HL-60 (cell line): ENCODE measurements around the gene C6orf58.

Source experiments
- DNase-seq, 2 experiments: peaks; one replicate each; pipeline ENCODE4 v3.0.0-alpha.2; 2010 to 2020; ENCODE audit warnings: low read depth in 1 of 2, low spot score in 1 of 2
- H3K27ac ChIP-seq: fragments of 250-450 bp; sonication (Bioruptor Pico); replicated peaks from 2 replicates; pipeline ENCODE4 v1.5.1; 2020; ENCODE audit warnings: mild to moderate bottlenecking, moderate library complexity
- H3K27me3 ChIP-seq: fragments of 250-450 bp; sonication (Bioruptor Pico); 2 replicates; pipeline ENCODE4 v1.5.1; 2021; ENCODE audit warnings: mild to moderate bottlenecking, moderate library complexity; ENCODE audit not compliant: insufficient read depth, poor library complexity, severe bottlenecking
- H3K4me3 ChIP-seq: replicated peaks from 2 replicates; pipeline ENCODE4 v1.5.1; 2011; ENCODE audit warnings: mild to moderate bottlenecking, control low read depth, low read length; ENCODE audit not compliant: insufficient read depth
- GABPA ChIP-seq: IDR thresholded peaks from 2 replicates; pipeline ENCODE4 v1.6.1; 2012; ENCODE audit warnings: low read depth
- POLR2AphosphoS5 ChIP-seq: IDR thresholded peaks from 2 replicates; pipeline ENCODE4 v1.6.1; 2012; ENCODE audit warnings: low read depth
- SPI1 ChIP-seq: IDR thresholded peaks from 2 replicates; pipeline ENCODE4 v1.6.1; 2012; ENCODE audit warnings: low read depth, mild to moderate bottlenecking, borderline replicate concordance
- TF ChIP-seq, protein P1 (sequence below): IDR thresholded peaks from 2 replicates; pipeline ENCODE4 v1.6.1; 2012; ENCODE audit warnings: low read depth; ENCODE audit not compliant: insufficient replicate concordance
- TF ChIP-seq, protein P2 (sequence below): IDR thresholded peaks from one replicate; pipeline ENCODE4 v1.5.1; 2011; ENCODE audit warnings: low read length, control low read depth, inconsistent platforms; ENCODE audit not compliant: insufficient read depth

Gene C6orf58

GRCh38 chr6:127581576-127581975 lies 4.6 kb downstream of the C6orf58 start:
- Histone ChIP-seq H3K27ac (no peak overlapping the region), H3K4me3 (no peak overlapping the region), H3K27me3 (no peaks in the 10 kb centered on the region)
- no peak for DNase-seq
- TF ChIP-seq POLR2AphosphoS5: no peak
- TF ChIP-seq, protein P1, sequence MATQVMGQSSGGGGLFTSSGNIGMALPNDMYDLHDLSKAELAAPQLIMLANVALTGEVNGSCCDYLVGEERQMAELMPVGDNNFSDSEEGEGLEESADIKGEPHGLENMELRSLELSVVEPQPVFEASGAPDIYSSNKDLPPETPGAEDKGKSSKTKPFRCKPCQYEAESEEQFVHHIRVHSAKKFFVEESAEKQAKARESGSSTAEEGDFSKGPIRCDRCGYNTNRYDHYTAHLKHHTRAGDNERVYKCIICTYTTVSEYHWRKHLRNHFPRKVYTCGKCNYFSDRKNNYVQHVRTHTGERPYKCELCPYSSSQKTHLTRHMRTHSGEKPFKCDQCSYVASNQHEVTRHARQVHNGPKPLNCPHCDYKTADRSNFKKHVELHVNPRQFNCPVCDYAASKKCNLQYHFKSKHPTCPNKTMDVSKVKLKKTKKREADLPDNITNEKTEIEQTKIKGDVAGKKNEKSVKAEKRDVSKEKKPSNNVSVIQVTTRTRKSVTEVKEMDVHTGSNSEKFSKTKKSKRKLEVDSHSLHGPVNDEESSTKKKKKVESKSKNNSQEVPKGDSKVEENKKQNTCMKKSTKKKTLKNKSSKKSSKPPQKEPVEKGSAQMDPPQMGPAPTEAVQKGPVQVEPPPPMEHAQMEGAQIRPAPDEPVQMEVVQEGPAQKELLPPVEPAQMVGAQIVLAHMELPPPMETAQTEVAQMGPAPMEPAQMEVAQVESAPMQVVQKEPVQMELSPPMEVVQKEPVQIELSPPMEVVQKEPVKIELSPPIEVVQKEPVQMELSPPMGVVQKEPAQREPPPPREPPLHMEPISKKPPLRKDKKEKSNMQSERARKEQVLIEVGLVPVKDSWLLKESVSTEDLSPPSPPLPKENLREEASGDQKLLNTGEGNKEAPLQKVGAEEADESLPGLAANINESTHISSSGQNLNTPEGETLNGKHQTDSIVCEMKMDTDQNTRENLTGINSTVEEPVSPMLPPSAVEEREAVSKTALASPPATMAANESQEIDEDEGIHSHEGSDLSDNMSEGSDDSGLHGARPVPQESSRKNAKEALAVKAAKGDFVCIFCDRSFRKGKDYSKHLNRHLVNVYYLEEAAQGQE: no peak
- TF ChIP-seq, protein P2, sequence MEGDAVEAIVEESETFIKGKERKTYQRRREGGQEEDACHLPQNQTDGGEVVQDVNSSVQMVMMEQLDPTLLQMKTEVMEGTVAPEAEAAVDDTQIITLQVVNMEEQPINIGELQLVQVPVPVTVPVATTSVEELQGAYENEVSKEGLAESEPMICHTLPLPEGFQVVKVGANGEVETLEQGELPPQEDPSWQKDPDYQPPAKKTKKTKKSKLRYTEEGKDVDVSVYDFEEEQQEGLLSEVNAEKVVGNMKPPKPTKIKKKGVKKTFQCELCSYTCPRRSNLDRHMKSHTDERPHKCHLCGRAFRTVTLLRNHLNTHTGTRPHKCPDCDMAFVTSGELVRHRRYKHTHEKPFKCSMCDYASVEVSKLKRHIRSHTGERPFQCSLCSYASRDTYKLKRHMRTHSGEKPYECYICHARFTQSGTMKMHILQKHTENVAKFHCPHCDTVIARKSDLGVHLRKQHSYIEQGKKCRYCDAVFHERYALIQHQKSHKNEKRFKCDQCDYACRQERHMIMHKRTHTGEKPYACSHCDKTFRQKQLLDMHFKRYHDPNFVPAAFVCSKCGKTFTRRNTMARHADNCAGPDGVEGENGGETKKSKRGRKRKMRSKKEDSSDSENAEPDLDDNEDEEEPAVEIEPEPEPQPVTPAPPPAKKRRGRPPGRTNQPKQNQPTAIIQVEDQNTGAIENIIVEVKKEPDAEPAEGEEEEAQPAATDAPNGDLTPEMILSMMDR: no peak
- no peak for TF ChIP-seq SPI1
- TF ChIP-seq GABPA: no peak

DNA sequence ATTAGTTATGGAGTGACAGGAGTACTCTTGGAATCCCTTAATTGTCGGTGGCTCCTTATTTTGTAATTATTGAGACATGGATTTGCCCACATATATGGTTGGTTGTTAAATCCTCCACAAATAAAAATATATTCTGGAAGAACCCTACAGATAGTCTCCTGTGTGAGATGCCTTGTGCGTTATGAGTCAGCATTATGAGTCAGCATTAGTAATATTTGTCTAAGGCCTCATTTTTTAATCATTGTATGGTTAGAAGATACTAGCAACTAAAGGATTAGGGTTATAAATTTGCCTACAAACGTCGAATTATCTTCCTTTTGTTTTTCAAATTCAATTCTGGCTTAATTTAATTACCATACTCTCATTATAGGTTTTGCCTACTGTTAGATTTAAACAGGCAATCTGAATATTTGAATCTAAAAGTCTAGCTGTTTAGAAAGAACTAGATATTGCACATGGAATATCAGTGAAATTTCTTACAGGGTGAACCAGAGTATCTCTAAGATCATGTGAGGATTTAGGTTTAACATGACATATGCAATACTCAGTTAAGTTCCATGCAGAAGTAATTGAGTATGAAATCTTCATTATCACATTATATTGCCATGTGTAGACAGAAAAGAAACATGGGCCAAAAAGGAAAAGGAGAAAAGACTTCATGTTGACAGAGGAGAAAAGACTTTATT lies 5.9 kb downstream of the C6orf58 start:
- no peak overlapping the region for H3K4me3 ChIP-seq
- H3K27me3 ChIP-seq: no peaks in the 10 kb centered on the region
- H3K27ac ChIP-seq: no peak overlapping the region
- TF ChIP-seq SPI1: no peak
- TF ChIP-seq POLR2AphosphoS5: no peak
- no peak for TF ChIP-seq GABPA
- TF ChIP-seq, protein P2: no peak
- TF ChIP-seq, protein P1: no peak
- DNase-seq: no peak

DNA sequence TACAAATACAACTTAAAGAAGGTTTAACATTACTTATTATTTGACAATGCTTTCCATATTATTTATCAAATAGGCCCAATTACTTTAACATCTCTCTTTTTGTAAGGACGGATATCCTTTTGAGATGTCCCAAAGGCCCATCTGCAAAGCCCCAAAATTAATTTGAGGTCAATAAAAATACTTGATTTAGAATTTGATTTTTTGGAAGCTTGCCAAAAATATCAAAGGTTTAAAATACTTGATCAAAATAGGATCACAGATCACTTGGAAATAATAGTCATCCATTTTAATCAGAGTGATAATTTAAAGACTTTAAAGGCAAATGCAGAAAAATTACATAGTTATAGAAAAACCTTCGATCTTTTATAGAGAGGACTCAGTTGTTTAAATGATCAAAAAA lies 8.1 kb downstream of the C6orf58 start:
- H3K4me3 ChIP-seq: no peak overlapping the region
- peaks cover 3% of the 10 kb centered on the region for H3K27me3 ChIP-seq
- TF ChIP-seq, protein P1: no peak
- TF ChIP-seq GABPA: no peak
- H3K27ac ChIP-seq: no peak overlapping the region
- no peak for DNase-seq
